Measurements from ENCODE around the gene ADRM1.

GRCh38 chr20:62289131-62289530, 13.7 kb upstream of the ADRM1 start:
- TF ChIP-seq CTCF (IDR thresholded peaks at IDR 0.05; ENCODE audit: low read length), result no peak
- TF ChIP-seq EZH2 (IDR thresholded peaks at IDR 0.05; ENCODE audit: borderline replicate concordance, low read length), result no peak
